Transverse colon (tissue), 4 donors: ENCODE results near the gene TMTC2. TPM values are rescaled to one million over a fixed set of nuclear protein-coding genes. Genes with fewer than 3 reads are reported as not detected.
"Not testable (repeated sequence)": the region's sequence is repeated elsewhere in the genome, so short reads cannot be mapped to it uniquely, and the experiment has no call there.

ENCODE experiments used
- DNase-seq: peaks from one replicate; pipeline ENCODE4 v3.0.0-alpha.2; 2019
- H3K27ac ChIP-seq, 4 donors: fragments of 200-600 bp; sonication (generic); 2 replicates each; pipeline ENCODE4 v1.5.1; 2016 to 2018; ENCODE audit warnings: inconsistent platforms in 4 of 4
- H3K27me3 ChIP-seq: fragments of 200-600 bp; sonication (generic); 2 replicates; pipeline ENCODE4 v1.5.1; 2017; ENCODE audit warnings: inconsistent platforms
- H3K36me3 ChIP-seq, 4 donors: fragments of 200-600 bp; sonication (generic); 2 replicates each; pipeline ENCODE4 v1.5.1; 2017 to 2019; ENCODE audit warnings: inconsistent platforms in 4 of 4
- H3K4me1 ChIP-seq, 4 donors: fragments of 200-600 bp; sonication (generic); 2 replicates each; pipeline ENCODE4 v1.5.1; 2017 to 2020; ENCODE audit warnings: inconsistent platforms in 4 of 4
- H3K4me3 ChIP-seq, 4 donors: fragments of 200-600 bp; sonication (generic); 1 replicate in 1 of 4; 2 replicates in 3 of 4; pipeline versions ENCODE4 v1.5.1 to v1.6.1; 2017 to 2019; ENCODE audit warnings: inconsistent platforms in 4 of 4
- H3K9me3 ChIP-seq, 2 donors: fragments of 200-600 bp; sonication (generic); 2 replicates each; pipeline ENCODE4 v1.5.1; 2017 to 2019; ENCODE audit warnings: inconsistent platforms in 2 of 2
- EP300 ChIP-seq: sonication (generic); formaldehyde crosslinking; IDR thresholded peaks from one replicate; pipeline ENCODE4 v1.6.1; 2017; ENCODE audit warnings: antibody characterized with exemption, low read depth
- POLR2A ChIP-seq: fragments of 450-650 bp; IDR thresholded peaks from one replicate; pipeline ENCODE4 v1.6.1; 2016; ENCODE audit warnings: antibody characterized with exemption, mild to moderate bottlenecking, moderate library complexity
- POLR2AphosphoS5 ChIP-seq, 3 donors: sonication (generic); formaldehyde crosslinking; IDR thresholded peaks; one replicate each; pipeline ENCODE4 v1.6.1; 2016; ENCODE audit warnings: antibody characterized with exemption in 3 of 3
- WGBS, 2 donors: methylation state at CpG; one replicate each; pipeline ENCODE4 v1.1.5; 2018; ENCODE audit warnings: low coverage in 1 of 2; 5-methylcytosine and 5-hydroxymethylcytosine counted together
- in situ Hi-C, 4 donors: fragments of 200-750 bp; cut with MboI; loops; one replicate each; pipeline versions ENCODE4 v1.15.0 to v1.15.1; 2017; ENCODE audit warnings: low sequenced_read_pairs in 3 of 4, low pct_ligation_motif_present in 1 of 4, low pct_unique_long_range_greater_than_20kb in 1 of 4
- intact Hi-C: fragments of 100-400 bp; cut with DNase I; formaldehyde crosslinking; loops from one replicate; pipeline ENCODE4 v1.15.1; 2023; ENCODE audit warnings: low total_unique reads
- total RNA-seq, 4 donors: library from RNA; depleted of rRNA; stranded (reverse); fragments of >200 nt; gene quantifications; one replicate each; pipeline ENCODE4 v1.1.0, GENCODE V29; 2016
- TF ChIP-seq, protein P1 (sequence below), 5 experiments: fragments of 200-600 bp in 3 of 5; fragments of 450-650 bp in 2 of 5; sonication (generic) in 3 of 5; IDR thresholded peaks; 1 replicate in 2 of 5; 2 replicates in 3 of 5; pipeline ENCODE4 v1.5.1; 2016 to 2017; ENCODE audit warnings: antibody characterized with exemption in 5 of 5, inconsistent platforms in 3 of 5, mild to moderate bottlenecking in 2 of 5, moderate library complexity in 1 of 5

The TMTC2 gene
- total RNA-seq, 4 donors from 2014 or later: 11.3 to 19.8 (median 17.1) TPM

DNA sequence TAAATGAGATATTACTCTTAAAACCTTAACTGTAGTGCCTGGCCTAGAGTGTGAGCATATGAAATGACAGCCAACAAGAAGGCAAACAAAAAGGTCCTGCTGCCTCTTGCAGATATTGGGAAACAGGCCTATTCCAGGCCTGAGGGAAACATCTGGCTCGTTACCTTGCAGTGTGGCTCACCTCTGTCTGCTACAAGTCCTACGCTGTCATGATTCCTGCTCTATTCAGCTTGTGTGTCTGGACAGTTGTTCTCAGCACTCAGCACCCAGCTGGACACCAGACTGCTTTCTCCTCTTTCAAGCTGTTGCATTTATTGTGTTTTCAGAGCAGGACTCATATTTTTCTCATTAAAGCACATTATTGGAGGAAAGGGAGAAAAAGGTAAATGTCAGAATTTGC is 113.5 kb downstream of the TMTC2 start:
- no peaks in the 10 kb centered on the region for H3K9me3 ChIP-seq
- intact Hi-C loops: no loop called here
- peaks cover 0 to 8% (median 2%) of the 10 kb centered on the region in 4 donors for H3K4me1 ChIP-seq
- no peak for TF ChIP-seq POLR2AphosphoS5 (IDR thresholded peaks at IDR 0.05)
- TF ChIP-seq, protein P1, sequence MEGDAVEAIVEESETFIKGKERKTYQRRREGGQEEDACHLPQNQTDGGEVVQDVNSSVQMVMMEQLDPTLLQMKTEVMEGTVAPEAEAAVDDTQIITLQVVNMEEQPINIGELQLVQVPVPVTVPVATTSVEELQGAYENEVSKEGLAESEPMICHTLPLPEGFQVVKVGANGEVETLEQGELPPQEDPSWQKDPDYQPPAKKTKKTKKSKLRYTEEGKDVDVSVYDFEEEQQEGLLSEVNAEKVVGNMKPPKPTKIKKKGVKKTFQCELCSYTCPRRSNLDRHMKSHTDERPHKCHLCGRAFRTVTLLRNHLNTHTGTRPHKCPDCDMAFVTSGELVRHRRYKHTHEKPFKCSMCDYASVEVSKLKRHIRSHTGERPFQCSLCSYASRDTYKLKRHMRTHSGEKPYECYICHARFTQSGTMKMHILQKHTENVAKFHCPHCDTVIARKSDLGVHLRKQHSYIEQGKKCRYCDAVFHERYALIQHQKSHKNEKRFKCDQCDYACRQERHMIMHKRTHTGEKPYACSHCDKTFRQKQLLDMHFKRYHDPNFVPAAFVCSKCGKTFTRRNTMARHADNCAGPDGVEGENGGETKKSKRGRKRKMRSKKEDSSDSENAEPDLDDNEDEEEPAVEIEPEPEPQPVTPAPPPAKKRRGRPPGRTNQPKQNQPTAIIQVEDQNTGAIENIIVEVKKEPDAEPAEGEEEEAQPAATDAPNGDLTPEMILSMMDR (IDR thresholded peaks at IDR 0.05): no peak
- no peaks in the 10 kb centered on the region for H3K27me3 ChIP-seq
- 93% methylated on average over 2 of the region's 2 CpGs; no CpG with 5 or more reads in 1 of the 2 donors for WGBS, 2 donors
- in situ Hi-C loops: no loop called here
- H3K36me3 ChIP-seq: no peaks in the 10 kb centered on the region
- no peak overlapping the region for H3K27ac ChIP-seq
- no peak for DNase-seq
- H3K4me3 ChIP-seq: no peak overlapping the region

DNA sequence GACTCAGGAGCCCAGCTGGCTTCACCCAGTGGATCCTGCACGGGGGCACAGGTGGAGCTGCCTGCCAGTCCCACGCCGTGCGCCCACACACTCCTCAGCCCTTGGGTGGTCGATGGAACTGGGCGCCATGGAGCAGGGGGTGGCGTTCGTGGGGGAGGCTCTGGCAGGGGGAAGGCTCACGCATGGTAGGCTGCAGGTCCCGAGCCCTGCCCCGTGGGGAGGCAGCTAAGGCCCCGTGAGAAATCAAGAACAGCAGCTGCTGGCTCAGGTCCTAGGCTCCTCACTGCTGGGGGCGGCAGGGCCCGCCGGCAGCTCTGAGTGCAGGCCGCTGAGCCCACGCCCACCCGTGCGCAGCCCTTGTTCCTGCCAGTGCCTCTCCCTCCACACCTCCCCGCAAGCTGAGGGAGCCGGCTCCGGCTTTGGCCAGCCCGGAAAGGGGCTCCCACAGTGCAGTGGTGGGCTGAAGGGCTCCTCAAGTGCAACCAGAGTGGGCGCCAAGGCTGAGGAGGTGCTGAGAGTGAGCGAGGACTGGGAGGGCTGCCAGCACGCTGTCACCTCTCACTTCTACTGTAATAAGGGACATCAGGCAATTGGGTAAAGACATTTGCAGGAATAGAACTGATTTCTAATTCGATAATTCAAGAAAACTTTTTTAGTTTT is 115.4 kb downstream of the TMTC2 start:
- 92 to 97% methylated on average over 9 to 19 of the region's 27 CpGs for WGBS, 2 donors
- Histone ChIP-seq H3K9me3 (no peaks in the 10 kb centered on the region), H3K27ac (no peak overlapping the region), H3K36me3 (no peaks in the 10 kb centered on the region), H3K4me1 (peaks cover 0 to 15% (median 2%) of the 10 kb centered on the region in 4 donors), H3K27me3 (no peaks in the 10 kb centered on the region), H3K4me3 (no peak overlapping the region)
- in situ Hi-C loops: no loop called here
- TF ChIP-seq EP300 (no peak), POLR2A (no peak)
- TF ChIP-seq, protein P1 (IDR thresholded peaks at IDR 0.05): no peak
- DNase-seq: no peak
- intact Hi-C loops: no loop called here

DNA sequence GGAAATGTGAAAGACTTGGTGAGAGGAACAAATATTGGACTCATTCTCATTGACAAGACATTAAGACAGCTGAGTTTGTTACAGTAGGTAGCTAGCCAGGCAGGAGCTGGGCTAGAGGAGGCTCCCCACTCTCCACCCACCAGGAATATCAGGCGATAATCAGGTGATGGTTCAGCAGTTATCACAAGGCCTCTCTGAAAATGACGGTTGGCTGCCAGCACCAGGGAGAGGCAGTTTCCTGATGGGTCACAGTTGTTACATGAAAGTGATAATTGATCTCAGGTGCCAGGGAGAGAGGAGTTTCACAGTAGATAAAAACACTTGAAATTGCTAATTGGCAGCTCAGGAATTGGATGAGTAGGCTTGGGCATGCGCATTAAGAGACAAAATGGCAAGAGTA is 116.5 kb downstream of the TMTC2 start:
- 59 to 75% methylated on average over 3 of the region's 3 CpGs for WGBS, 2 donors
- intact Hi-C loops: no loop called here

DNA sequence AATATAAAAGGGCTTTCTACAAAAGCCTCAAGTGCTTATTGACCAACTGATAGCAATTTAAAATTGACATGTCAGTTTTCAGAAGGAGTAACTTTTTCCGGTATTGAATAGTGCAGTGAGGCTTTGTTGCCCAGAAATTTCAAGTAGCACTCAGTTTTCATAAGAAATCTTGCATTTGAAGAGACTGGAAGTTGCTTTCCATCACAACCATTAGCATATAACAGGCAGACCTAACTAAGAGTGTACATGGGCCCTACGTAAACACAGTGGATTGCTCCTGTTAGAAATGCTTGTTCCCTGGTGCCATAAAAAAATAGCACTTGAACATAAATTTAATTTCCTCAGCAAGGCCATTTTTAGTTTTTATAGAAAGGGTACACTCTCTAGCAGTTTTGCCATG is 117.9 kb downstream of the TMTC2 start:
- no peaks in the 10 kb centered on the region for H3K36me3 ChIP-seq
- H3K27ac ChIP-seq: no peak overlapping the region
- 84 to 89% methylated on average over 2 of the region's 2 CpGs for WGBS, 2 donors
- H3K9me3 ChIP-seq: no peaks in the 10 kb centered on the region
- no peak for DNase-seq
- intact Hi-C loops: no loop called here
- H3K4me3 ChIP-seq: no peak overlapping the region
- TF ChIP-seq, protein P1 (IDR thresholded peaks at IDR 0.05): no peak
- no peak for TF ChIP-seq POLR2AphosphoS5 (IDR thresholded peaks at IDR 0.05)
- H3K27me3 ChIP-seq: no peaks in the 10 kb centered on the region
- peaks cover 0 to 20% (median 7%) of the 10 kb centered on the region in 4 donors for H3K4me1 ChIP-seq
- in situ Hi-C loops: no loop called here

More for the DNA sequence above, 116.5 kb downstream of the TMTC2 start:
- in situ Hi-C loops: no loop called here
- Histone ChIP-seq H3K27ac (no peak overlapping the region), H3K4me1 (peaks cover 0 to 17% (median 4%) of the 10 kb centered on the region in 4 donors), H3K4me3 (no peak overlapping the region), H3K36me3 (no peaks in the 10 kb centered on the region), H3K9me3 (no peaks in the 10 kb centered on the region), H3K27me3 (no peaks in the 10 kb centered on the region)
- no peak for DNase-seq
- TF ChIP-seq POLR2AphosphoS5 (IDR thresholded peaks at IDR 0.05): no peak
- no peak for TF ChIP-seq EP300
- TF ChIP-seq, protein P1 (IDR thresholded peaks at IDR 0.05): no peak
- no peak for TF ChIP-seq POLR2A

DNA sequence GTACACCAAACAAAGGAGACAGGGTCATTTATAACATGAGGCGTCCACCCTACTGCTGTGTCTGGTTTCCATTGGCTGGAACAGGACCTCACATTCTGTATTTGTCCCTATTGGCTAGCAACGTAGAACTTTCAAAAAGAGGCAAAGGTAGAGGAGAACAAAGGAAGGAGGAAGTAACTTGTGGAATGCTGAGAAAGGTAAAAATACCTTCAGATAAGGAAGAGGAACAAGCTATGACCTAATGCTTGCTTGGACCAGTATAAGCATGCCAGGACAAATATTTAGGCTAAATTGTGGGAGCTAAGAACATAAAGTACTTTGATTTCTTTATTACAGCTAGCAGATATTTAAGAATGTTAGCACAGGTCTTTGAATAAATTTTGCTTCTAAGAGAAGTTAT is 118.3 kb downstream of the TMTC2 start:
- 43 to 59% methylated on average over 1 to 2 of the region's 2 CpGs for WGBS, 2 donors
- H3K27ac ChIP-seq, intact Hi-C loops, in situ Hi-C loops, DNase-seq, H3K4me3 ChIP-seq, H3K27me3 ChIP-seq, H3K36me3 ChIP-seq, H3K9me3 ChIP-seq: not testable (repeated sequence)
- peaks cover 0 to 20% (median 7%) of the 10 kb centered on the region in 4 donors for H3K4me1 ChIP-seq
